Esophagus muscularis mucosa (tissue), 4 donors: Measurements from ENCODE around the gene PRH2. TPM values are rescaled to one million over a fixed set of nuclear protein-coding genes. Genes with fewer than 3 reads are reported as not detected.

Source experiments
- DNase-seq: peaks from one replicate; pipeline ENCODE4 v3.0.0-alpha.2; 2017; ENCODE audit errors: extremely low spot score
- H3K27ac ChIP-seq, 4 donors: fragments of 200-600 bp; sonication (generic); replicated peaks in 1 of 4; 1 replicate in 3 of 4; 2 replicates in 1 of 4; pipeline ENCODE4 v1.5.1; 2016 to 2019; ENCODE audit warnings: mild to moderate bottlenecking in 1 of 4
- H3K27me3 ChIP-seq, 4 donors: fragments of 200-600 bp; sonication (generic); one replicate each; pipeline versions ENCODE4 v1.5.1 to v1.6.0; 2016 to 2019
- H3K36me3 ChIP-seq, 4 donors: fragments of 200-600 bp; sonication (generic); one replicate each; pipeline ENCODE4 v1.5.1; 2016 to 2019
- H3K4me1 ChIP-seq, 4 donors: fragments of 200-600 bp; sonication (generic); one replicate each; pipeline ENCODE4 v1.5.1; 2016 to 2019
- H3K4me3 ChIP-seq, 4 donors: fragments of 200-600 bp; sonication (generic); 1 replicate in 2 of 4; 2 replicates in 2 of 4; pipeline ENCODE4 v1.5.1; 2016 to 2019; ENCODE audit warnings: mild to moderate bottlenecking in 4 of 4, moderate library complexity in 1 of 4
- H3K9me3 ChIP-seq, 4 donors: fragments of 200-600 bp; sonication (generic); 1 replicate in 3 of 4; 2 replicates in 1 of 4; pipeline ENCODE4 v1.5.1; 2016 to 2019
- EP300 ChIP-seq: sonication (generic); formaldehyde crosslinking; IDR thresholded peaks from one replicate; pipeline ENCODE4 v1.6.1; 2017; ENCODE audit warnings: antibody characterized with exemption
- POLR2A ChIP-seq: fragments of 450-650 bp; IDR thresholded peaks from one replicate; pipeline ENCODE4 v1.6.1; 2017; ENCODE audit warnings: antibody characterized with exemption, moderate library complexity, mild to moderate bottlenecking, low read depth
- POLR2AphosphoS5 ChIP-seq, 2 donors: sonication (generic); formaldehyde crosslinking; IDR thresholded peaks; one replicate each; pipeline ENCODE4 v1.6.1; 2017; ENCODE audit warnings: antibody characterized with exemption in 2 of 2
- WGBS: methylation state at CpG from one replicate; pipeline ENCODE4 v1.1.5; 2018; 5-methylcytosine and 5-hydroxymethylcytosine counted together
- intact Hi-C: fragments of 100-400 bp; cut with DNase I; formaldehyde crosslinking; loops from one replicate; pipeline ENCODE4 v1.15.1; 2023
- total RNA-seq, 4 donors: library from RNA; depleted of rRNA; stranded (reverse); fragments of >200 nt; gene quantifications; one replicate each; pipeline versions ENCODE4 v1.1.0 to v1.2.1, GENCODE V29; 2016
- TF ChIP-seq, protein P1 (sequence below), 3 experiments: fragments of 200-600 bp in 2 of 3; fragments of 450-650 bp in 1 of 3; sonication (generic) in 2 of 3; IDR thresholded peaks; one replicate each; pipeline ENCODE4 v1.5.1; 2017 to 2019; ENCODE audit warnings: antibody characterized with exemption in 3 of 3, mild to moderate bottlenecking in 2 of 3, moderate library complexity in 1 of 3

Gene PRH2
- total RNA-seq, 4 donors from 2014 or later, result not detected

DNA sequence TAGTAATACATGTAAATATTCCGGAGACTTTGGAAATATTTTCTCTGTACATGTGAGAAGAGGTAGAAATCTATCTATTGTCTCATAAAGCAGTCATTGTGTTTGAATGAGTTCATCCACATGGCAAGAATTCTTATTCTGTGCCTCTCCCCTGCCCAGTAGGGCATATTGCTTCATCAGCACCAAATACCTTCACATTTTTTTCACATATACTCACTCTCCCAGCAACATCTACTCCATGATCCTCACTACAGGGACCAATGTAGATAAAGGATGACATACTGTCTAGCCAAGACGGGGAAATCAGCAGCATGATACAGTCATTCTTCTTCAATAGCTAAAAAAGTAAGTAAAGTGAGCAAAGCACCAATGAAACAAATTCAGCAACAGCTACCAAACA, 11.4 kb downstream of the PRH2 start:
- Histone ChIP-seq H3K27me3 (no peaks in the 10 kb centered on the region), H3K36me3 (no peaks in the 10 kb centered on the region), H3K27ac (no peak overlapping the region), H3K4me3 (no peak overlapping the region), H3K4me1 (no peaks in the 10 kb centered on the region), H3K9me3 (no peaks in the 10 kb centered on the region)
- TF ChIP-seq POLR2A, result no peak
- no peak for TF ChIP-seq POLR2AphosphoS5 (IDR thresholded peaks at IDR 0.05)
- TF ChIP-seq, protein P1, sequence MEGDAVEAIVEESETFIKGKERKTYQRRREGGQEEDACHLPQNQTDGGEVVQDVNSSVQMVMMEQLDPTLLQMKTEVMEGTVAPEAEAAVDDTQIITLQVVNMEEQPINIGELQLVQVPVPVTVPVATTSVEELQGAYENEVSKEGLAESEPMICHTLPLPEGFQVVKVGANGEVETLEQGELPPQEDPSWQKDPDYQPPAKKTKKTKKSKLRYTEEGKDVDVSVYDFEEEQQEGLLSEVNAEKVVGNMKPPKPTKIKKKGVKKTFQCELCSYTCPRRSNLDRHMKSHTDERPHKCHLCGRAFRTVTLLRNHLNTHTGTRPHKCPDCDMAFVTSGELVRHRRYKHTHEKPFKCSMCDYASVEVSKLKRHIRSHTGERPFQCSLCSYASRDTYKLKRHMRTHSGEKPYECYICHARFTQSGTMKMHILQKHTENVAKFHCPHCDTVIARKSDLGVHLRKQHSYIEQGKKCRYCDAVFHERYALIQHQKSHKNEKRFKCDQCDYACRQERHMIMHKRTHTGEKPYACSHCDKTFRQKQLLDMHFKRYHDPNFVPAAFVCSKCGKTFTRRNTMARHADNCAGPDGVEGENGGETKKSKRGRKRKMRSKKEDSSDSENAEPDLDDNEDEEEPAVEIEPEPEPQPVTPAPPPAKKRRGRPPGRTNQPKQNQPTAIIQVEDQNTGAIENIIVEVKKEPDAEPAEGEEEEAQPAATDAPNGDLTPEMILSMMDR (IDR thresholded peaks at IDR 0.05), result no peak
- no peak for TF ChIP-seq EP300
- 79% methylated on average over 2 of the region's 2 CpGs for WGBS
- DNase-seq, result no peak
- intact Hi-C loops, result no loop called here

DNA sequence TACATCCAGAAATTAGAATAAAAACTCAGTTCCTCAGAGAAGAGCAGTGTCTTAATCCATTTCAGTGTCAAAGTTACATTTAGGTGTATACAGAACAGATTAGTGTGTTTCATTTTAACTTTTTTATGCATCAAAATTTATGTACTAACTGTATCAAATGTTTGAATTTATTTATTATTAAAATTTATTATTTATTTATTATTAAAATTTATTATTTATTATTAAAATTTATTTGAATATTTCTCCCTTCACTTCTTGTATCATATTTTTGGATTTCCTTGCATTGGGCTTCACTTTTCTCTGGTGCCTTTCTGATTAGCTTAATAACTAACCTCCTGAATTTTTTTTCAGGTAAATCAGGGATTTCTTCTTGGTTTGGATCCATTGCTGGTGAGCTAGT, 12.3 kb downstream of the PRH2 start:
- DNase-seq, result no peak
- Histone ChIP-seq H3K27ac (no peak overlapping the region), H3K9me3 (no peaks in the 10 kb centered on the region), H3K4me3 (no peak overlapping the region), H3K36me3 (no peaks in the 10 kb centered on the region), H3K27me3 (no peaks in the 10 kb centered on the region), H3K4me1 (no peaks in the 10 kb centered on the region)
- TF ChIP-seq POLR2AphosphoS5 (IDR thresholded peaks at IDR 0.05) (no peak), POLR2A (no peak), EP300 (no peak)
- TF ChIP-seq, protein P1 (IDR thresholded peaks at IDR 0.05), result no peak
- intact Hi-C loops, result no loop called here

DNA sequence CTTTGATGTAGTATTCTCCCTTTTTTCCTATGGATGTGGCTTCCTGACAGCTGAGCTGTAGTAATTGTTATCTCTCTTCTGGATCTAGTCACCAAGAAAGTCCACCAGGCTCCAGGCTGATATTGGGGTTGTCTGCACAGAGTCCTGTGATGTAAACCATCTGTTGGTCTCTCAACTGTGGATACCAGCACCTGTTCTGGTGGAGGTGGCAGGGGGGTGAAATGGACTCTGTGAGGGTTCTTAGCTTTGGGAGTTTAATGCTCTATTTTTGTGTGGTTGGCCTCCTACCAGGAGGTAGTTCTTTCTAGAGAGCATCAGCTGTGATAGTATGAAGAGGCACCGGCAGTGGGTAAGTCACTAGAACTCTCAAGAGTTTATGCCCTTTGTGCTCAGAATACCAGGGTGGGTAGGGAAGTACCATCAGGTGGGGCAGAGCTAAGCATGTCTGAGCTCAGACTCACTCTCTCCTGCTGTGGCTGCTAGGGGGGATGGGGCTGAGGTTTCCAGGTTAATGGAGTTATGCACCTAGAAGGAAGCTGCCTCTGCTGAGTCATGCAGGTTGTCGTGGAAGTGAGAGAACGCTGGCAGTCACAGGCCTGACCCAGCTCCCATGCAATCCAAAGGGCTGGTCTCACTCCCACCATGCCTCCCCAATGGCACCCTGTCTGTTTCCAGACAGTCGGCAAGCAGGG, 13.0 kb downstream of the PRH2 start:
- Histone ChIP-seq H3K27ac (no peak overlapping the region), H3K4me3 (no peak overlapping the region), H3K36me3 (no peaks in the 10 kb centered on the region), H3K27me3 (no peaks in the 10 kb centered on the region), H3K9me3 (no peaks in the 10 kb centered on the region), H3K4me1 (no peaks in the 10 kb centered on the region)
- WGBS, result 79% methylated on average over 4 of the region's 4 CpGs
- intact Hi-C loops, result no loop called here
- no peak for TF ChIP-seq POLR2AphosphoS5 (IDR thresholded peaks at IDR 0.05)
- no peak for TF ChIP-seq POLR2A
- TF ChIP-seq, protein P1 (IDR thresholded peaks at IDR 0.05), result no peak
- no peak for TF ChIP-seq EP300
- DNase-seq, result no peak

DNA sequence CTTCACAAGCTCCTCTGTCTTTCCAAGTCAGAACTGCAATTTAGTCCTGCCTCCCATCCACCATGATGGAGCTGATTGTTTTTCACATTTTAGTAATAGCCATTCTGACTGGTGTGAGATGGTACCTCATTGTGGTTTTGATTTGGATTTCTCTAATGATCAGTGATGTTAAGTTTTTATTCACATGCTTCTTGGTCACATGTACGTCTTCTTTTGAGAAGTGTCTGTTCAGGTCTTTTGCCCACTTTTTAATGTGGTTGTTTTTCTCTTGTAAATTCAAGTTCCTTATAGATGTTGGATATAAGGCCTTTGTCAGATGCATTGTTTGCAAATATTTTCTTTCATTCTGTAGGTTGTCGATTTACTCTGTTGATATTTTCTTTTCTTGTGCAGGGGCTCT, 14.1 kb downstream of the PRH2 start:
- no peaks in the 10 kb centered on the region for H3K36me3 ChIP-seq
- no peak for DNase-seq
- no peaks in the 10 kb centered on the region for H3K4me1 ChIP-seq
- no peaks in the 10 kb centered on the region for H3K27me3 ChIP-seq
- no peak for TF ChIP-seq POLR2AphosphoS5 (IDR thresholded peaks at IDR 0.05)
- TF ChIP-seq, protein P1 (IDR thresholded peaks at IDR 0.05), result no peak
- TF ChIP-seq EP300, result no peak
- TF ChIP-seq POLR2A, result no peak
- no peaks in the 10 kb centered on the region for H3K9me3 ChIP-seq
- no peak overlapping the region for H3K4me3 ChIP-seq
- intact Hi-C loops, result no loop called here
- 98% methylated on average over 2 of the region's 2 CpGs for WGBS
- H3K27ac ChIP-seq, result no peak overlapping the region

DNA sequence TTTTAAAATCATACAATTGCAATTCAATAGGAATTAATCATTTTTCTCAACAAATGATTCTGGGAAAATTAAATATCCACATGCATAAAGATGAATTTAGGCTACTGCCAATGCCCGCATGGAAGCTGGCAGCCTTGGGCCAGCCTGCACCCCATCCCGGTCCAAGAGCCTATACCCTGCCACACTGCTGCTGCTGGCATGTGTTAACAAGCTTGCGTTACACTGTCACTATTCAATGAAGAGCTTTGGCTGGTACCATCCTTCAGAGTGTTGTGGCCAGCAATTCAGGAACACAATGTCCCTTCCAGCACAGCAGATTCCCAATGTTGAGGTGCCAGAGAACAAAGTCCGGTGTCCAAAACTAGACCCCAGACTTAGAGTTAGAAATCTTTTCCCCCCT, 23.6 kb downstream of the PRH2 start:
- WGBS, result 96% methylated on average over 4 of the region's 4 CpGs
- intact Hi-C loops, result no loop called here

More for the DNA sequence above, 23.6 kb downstream of the PRH2 start:
- H3K36me3 ChIP-seq, result no peaks in the 10 kb centered on the region
- no peak overlapping the region for H3K4me3 ChIP-seq
- H3K4me1 ChIP-seq, result no peaks in the 10 kb centered on the region
- no peak overlapping the region for H3K27ac ChIP-seq
- no peak for TF ChIP-seq POLR2AphosphoS5 (IDR thresholded peaks at IDR 0.05)
- no peak for TF ChIP-seq EP300
- TF ChIP-seq POLR2A, result no peak
- TF ChIP-seq, protein P1 (IDR thresholded peaks at IDR 0.05), result no peak
- H3K9me3 ChIP-seq, result peaks cover 0 to 7% (median 4%) of the 10 kb centered on the region in 4 donors
- no peak for DNase-seq
- no peaks in the 10 kb centered on the region for H3K27me3 ChIP-seq
